Left cardiac atrium (tissue), 4 donors: ENCODE results near the gene ELK1. TPM values are rescaled to one million over a fixed set of nuclear protein-coding genes. Genes with fewer than 3 reads are reported as not detected.

ENCODE experiments used
- ATAC-seq, 2 donors: fragments of 200-7000 bp; cut with Tn5 transposase; one replicate each; pipeline ENCODE4 v1.9.1; 2020; ENCODE audit warnings: mild to moderate bottlenecking in 2 of 2, moderate library complexity in 2 of 2
- DNase-seq: peaks from one replicate; pipeline ENCODE4 v3.0.0-alpha.2; 2020
- intact Hi-C, 2 donors: fragments of 100-400 bp; cut with DNase I; formaldehyde crosslinking; loops; one replicate each; pipeline versions ENCODE4 v1.14.1 to v1.15.1; 2022 to 2023
- microRNA-seq, 2 donors: library from miRNA; unstranded; fragments of <30 nt; microRNA quantifications; one replicate each; pipeline ENCODE4 v1.2.0, GENCODE V29; 2020
- total RNA-seq, 2 donors: library from RNA; stranded (reverse); fragmentation: NEBNext Ultra II Directional; extraction: Animal tissue kit (Norgen Biotek cat#: 25700); gene quantifications; one replicate each; pipeline ENCODE4 v1.2.1, GENCODE V29; 2021
- donor health status: DM: no; HTN: yes; CAD: no.
- donor health status: DM: no; HTN: yes; CAD: no; lungs with severe emphysema.
- donor health status: DM: yes; HTN: yes; CAD: no.
- donor health status: Dilated cardiomyopathy.

The ELK1 gene
- total RNA-seq, 2 donors from 2014 or later: 18.5 to 32.2 TPM

DNA sequence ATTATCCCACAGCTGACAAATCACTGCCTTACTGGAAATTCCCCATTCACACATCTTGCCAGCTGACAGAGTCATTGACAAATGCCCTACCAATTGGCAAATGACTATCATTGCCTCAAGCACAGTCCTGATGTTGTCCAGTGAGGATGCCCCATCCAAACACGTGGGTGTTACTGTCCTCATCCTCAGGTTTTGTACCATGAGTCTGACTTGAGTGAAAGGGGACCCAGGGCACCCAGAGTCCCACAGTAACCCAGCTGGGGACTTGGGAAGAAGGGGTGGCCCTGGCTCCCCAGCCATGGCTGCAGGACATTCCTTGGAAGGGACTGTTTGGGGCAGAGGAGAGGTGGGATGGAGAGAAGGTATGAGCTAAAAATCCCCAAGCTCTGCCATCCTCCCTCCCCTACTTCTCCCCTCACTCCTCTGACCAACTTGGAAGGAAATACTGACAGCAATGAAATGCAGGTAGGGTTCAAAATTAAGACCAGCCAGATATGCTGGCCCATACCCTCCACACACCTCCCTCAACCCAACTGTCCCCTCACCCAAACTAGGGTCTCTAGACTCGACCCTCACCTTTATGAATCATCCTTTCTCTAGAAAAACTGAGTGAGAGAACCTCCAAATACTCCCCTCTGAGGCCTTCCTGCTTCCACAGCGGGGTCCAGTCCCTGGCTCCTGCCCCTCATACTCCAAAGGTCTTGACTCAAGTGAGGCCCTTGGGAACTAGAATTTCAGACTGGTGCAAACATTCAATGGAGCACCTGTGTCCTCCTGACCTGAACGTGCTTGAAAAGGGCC lies 63.1 kb downstream of the ELK1 start:
- ATAC-seq: peak in 1 of 2 donors; percentile 1
- intact Hi-C loops: no loop called here
- no peak for DNase-seq

DNA sequence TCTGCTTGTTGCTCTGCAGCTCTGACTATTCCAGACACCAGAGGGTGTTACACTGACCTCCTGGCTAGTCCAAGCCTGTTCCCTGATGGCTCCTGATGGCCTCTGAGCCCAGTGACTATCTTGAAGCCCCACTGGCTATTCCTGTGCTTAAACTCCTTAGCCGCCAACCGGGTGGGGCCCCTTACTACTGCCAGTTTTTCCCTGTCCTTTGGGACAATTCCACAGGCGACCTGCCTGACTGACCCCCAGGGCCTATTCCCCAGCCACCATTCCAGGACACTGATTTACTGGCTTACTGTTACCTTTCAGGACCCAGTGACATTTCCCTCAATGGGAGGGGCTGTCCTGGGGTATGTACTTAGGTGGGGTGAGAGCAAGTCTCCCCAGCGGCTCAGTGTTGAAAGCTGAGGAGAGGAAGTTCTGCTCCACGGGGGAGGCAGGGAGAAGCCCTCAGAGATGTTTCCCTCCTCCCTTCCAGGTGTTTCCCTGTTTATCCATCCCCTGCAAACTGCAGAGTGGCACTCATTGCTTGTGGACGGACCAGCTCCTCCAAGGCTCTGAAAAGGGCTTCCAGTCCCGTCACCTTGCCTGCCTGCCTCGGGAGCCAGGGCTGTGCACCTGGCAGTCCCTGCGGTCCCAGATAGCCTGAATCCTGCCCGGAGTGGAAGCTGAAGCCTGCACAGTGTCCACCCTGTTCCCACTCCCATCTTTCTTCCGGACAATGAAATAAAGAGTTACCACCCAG lies 64.1 kb downstream of the ELK1 start:
- no peak for DNase-seq
- no peak for ATAC-seq
- intact Hi-C loops: no loop called here

Small RNAs within 50 kb of the gene (microRNA-seq; reads per million reads assigned to microRNA genes)
- 0 to 0.20 reads per million in 2 donors for gene MIR4769

Other genes starting within 250 kb of the ELK1 start
- 10 to 100 TPM; 10.8 to 14.7 TPM for gene ZNF41, start 167.3 kb downstream of the ELK1 start, total RNA-seq
- gene ARAF, start 89.4 kb downstream of the ELK1 start, total RNA-seq: 10 to 100 TPM; 64.4 to 75.0 TPM
- 100 to 1,000 TPM; 377 to 605 TPM for gene TIMP1, start 68.1 kb downstream of the ELK1 start, total RNA-seq
- gene SYN1, start 30.7 kb downstream of the ELK1 start, total RNA-seq: 1 to 10 TPM; 4.4 to 7.0 TPM
- gene CFP, start 20.6 kb downstream of the ELK1 start, total RNA-seq: 10 to 100 TPM in 1 of 2 donors, 1 to 10 TPM in 1; 3.9 to 10.9 TPM
- gene UXT, start 8.6 kb upstream of the ELK1 start, total RNA-seq: 10 to 100 TPM; 89.6 to 99.9 TPM
- 1 to 10 TPM; 7.0 to 7.6 TPM for gene ZNF81, start 186.3 kb upstream of the ELK1 start, total RNA-seq